Left renal cortex interstitium (tissue), 4 donors: ENCODE measurements around the gene ARMC12. TPM values are rescaled to one million over a fixed set of nuclear protein-coding genes. Genes with fewer than 3 reads are reported as not detected.

Experiments used
- polyA plus RNA-seq, 4 donors: library from polyadenylated mRNA; unstranded; fragments of 120-200 nt; gene quantifications; one replicate each; pipeline ENCODE4 v1.2.1, GENCODE V29; 2013; ENCODE audit not compliant: insufficient read length in 4 of 4

The ARMC12 gene
- polyA plus RNA-seq, 4 donors, result 0.56 to 1.7 (median 1.1) TPM

Other genes starting within 250 kb of the ARMC12 start
- gene TEAD3, start 240.0 kb upstream of the ARMC12 start, polyA plus RNA-seq, result 10 to 100 TPM; 39.7 to 64.4 (median 50.9) TPM
- 1 to 10 TPM; 1.3 to 4.9 (median 2.3) TPM for gene TULP1, start 224.1 kb upstream of the ARMC12 start, polyA plus RNA-seq
- 10 to 100 TPM; 24.1 to 27.8 (median 25.8) TPM for gene FKBP5, start 48.1 kb upstream of the ARMC12 start, polyA plus RNA-seq
- gene CLPSL2, start 39.6 kb downstream of the ARMC12 start, polyA plus RNA-seq, result under 1 TPM in 1 of 4 donors, not detected in 3; 0.52 TPM
- 1 to 10 TPM in 1 of 4 donors, under 1 TPM in 2, not detected in 1; 0.60 to 1.1 (median 0.73) TPM for gene CLPSL1, start 44.0 kb downstream of the ARMC12 start, polyA plus RNA-seq
- under 1 TPM in 2 of 4 donors, not detected in 2; 0.30 to 0.39 TPM for gene CLPS, start 60.3 kb downstream of the ARMC12 start, polyA plus RNA-seq
- under 1 TPM in 3 of 4 donors, not detected in 1; 0.07 to 0.36 (median 0.08) TPM for gene LHFPL5, start 68.3 kb downstream of the ARMC12 start, polyA plus RNA-seq
- 10 to 100 TPM; 43.3 to 56.8 (median 48.8) TPM for gene SRPK1, start 184.1 kb downstream of the ARMC12 start, polyA plus RNA-seq